Esophagus muscularis mucosa (tissue), 4 donors: Measurements from ENCODE around the gene AFAP1. TPM values are rescaled to one million over a fixed set of nuclear protein-coding genes. Genes with fewer than 3 reads are reported as not detected.
A peak's percentile ranks its signal among the peaks of the same experiment; 100 is the strongest.

Source experiments
- DNase-seq: peaks from one replicate; pipeline ENCODE4 v3.0.0-alpha.2; 2017; ENCODE audit errors: extremely low spot score
- H3K27ac ChIP-seq, 4 donors: fragments of 200-600 bp; sonication (generic); replicated peaks in 1 of 4; 1 replicate in 3 of 4; 2 replicates in 1 of 4; pipeline ENCODE4 v1.5.1; 2016 to 2019; ENCODE audit warnings: mild to moderate bottlenecking in 1 of 4
- H3K27me3 ChIP-seq, 4 donors: fragments of 200-600 bp; sonication (generic); one replicate each; pipeline versions ENCODE4 v1.5.1 to v1.6.0; 2016 to 2019
- H3K36me3 ChIP-seq, 4 donors: fragments of 200-600 bp; sonication (generic); one replicate each; pipeline ENCODE4 v1.5.1; 2016 to 2019
- H3K4me1 ChIP-seq, 4 donors: fragments of 200-600 bp; sonication (generic); one replicate each; pipeline ENCODE4 v1.5.1; 2016 to 2019
- H3K4me3 ChIP-seq, 4 donors: fragments of 200-600 bp; sonication (generic); 1 replicate in 2 of 4; 2 replicates in 2 of 4; pipeline ENCODE4 v1.5.1; 2016 to 2019; ENCODE audit warnings: mild to moderate bottlenecking in 4 of 4, moderate library complexity in 1 of 4
- H3K9me3 ChIP-seq, 4 donors: fragments of 200-600 bp; sonication (generic); 1 replicate in 3 of 4; 2 replicates in 1 of 4; pipeline ENCODE4 v1.5.1; 2016 to 2019
- EP300 ChIP-seq: sonication (generic); formaldehyde crosslinking; IDR thresholded peaks from one replicate; pipeline ENCODE4 v1.6.1; 2017; ENCODE audit warnings: antibody characterized with exemption
- POLR2A ChIP-seq: fragments of 450-650 bp; IDR thresholded peaks from one replicate; pipeline ENCODE4 v1.6.1; 2017; ENCODE audit warnings: antibody characterized with exemption, moderate library complexity, mild to moderate bottlenecking, low read depth
- POLR2AphosphoS5 ChIP-seq, 2 donors: sonication (generic); formaldehyde crosslinking; IDR thresholded peaks; one replicate each; pipeline ENCODE4 v1.6.1; 2017; ENCODE audit warnings: antibody characterized with exemption in 2 of 2
- WGBS: methylation state at CpG from one replicate; pipeline ENCODE4 v1.1.5; 2018; 5-methylcytosine and 5-hydroxymethylcytosine counted together
- intact Hi-C: fragments of 100-400 bp; cut with DNase I; formaldehyde crosslinking; loops from one replicate; pipeline ENCODE4 v1.15.1; 2023
- total RNA-seq, 4 donors: library from RNA; depleted of rRNA; stranded (reverse); fragments of >200 nt; gene quantifications; one replicate each; pipeline versions ENCODE4 v1.1.0 to v1.2.1, GENCODE V29; 2016
- TF ChIP-seq, protein P1 (sequence below), 3 experiments: fragments of 200-600 bp in 2 of 3; fragments of 450-650 bp in 1 of 3; sonication (generic) in 2 of 3; IDR thresholded peaks; one replicate each; pipeline ENCODE4 v1.5.1; 2017 to 2019; ENCODE audit warnings: antibody characterized with exemption in 3 of 3, mild to moderate bottlenecking in 2 of 3, moderate library complexity in 1 of 3

AFAP1 gene
- total RNA-seq, 4 donors from 2014 or later, result 37.8 to 71.3 (median 50.9) TPM

DNA sequence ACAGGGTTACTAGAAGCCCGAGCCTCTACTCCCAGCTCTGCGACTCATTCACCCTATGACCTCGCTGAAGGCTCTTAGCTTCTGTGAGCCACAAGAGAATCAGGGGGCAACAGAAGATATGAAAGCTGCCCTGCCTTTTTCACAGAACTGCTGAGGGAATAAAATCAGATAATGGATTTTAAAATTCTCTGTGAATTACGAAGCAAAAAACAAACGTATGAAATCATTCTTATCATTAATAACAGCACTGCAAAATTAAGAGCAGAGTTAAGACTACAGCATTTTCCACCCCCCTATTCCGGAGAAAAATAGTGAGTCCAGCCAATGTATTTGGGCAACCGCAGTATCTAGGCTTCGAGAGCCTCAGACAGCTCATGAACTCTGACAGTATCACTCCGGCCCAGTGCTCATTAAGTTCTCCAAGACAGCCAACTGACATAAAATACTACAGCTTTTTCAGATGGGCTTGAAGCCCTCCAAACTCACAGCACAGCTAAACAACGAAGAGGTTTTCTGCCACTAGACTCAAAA, 33.4 kb downstream of the AFAP1 start:
- no peaks in the 10 kb centered on the region for H3K27me3 ChIP-seq
- WGBS, result 37% methylated on average over 10 of the region's 10 CpGs
- H3K36me3 ChIP-seq, result no peaks in the 10 kb centered on the region
- TF ChIP-seq EP300 (no peak), POLR2AphosphoS5 (IDR thresholded peaks at IDR 0.05) (no peak), POLR2A (no peak)
- TF ChIP-seq, protein P1, sequence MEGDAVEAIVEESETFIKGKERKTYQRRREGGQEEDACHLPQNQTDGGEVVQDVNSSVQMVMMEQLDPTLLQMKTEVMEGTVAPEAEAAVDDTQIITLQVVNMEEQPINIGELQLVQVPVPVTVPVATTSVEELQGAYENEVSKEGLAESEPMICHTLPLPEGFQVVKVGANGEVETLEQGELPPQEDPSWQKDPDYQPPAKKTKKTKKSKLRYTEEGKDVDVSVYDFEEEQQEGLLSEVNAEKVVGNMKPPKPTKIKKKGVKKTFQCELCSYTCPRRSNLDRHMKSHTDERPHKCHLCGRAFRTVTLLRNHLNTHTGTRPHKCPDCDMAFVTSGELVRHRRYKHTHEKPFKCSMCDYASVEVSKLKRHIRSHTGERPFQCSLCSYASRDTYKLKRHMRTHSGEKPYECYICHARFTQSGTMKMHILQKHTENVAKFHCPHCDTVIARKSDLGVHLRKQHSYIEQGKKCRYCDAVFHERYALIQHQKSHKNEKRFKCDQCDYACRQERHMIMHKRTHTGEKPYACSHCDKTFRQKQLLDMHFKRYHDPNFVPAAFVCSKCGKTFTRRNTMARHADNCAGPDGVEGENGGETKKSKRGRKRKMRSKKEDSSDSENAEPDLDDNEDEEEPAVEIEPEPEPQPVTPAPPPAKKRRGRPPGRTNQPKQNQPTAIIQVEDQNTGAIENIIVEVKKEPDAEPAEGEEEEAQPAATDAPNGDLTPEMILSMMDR (IDR thresholded peaks at IDR 0.05), result no peak
- no peaks in the 10 kb centered on the region for H3K9me3 ChIP-seq
- peak overlapping the region; percentile 73 to 92 (median 83) for H3K27ac ChIP-seq
- intact Hi-C loops, result no loop called here
- DNase-seq, result no peak
- H3K4me1 ChIP-seq, result peaks cover 49 to 100% (median 97%) of the 10 kb centered on the region in 4 donors
- peak overlapping the region in 1 of 4 donors; percentile 19 for H3K4me3 ChIP-seq

DNA sequence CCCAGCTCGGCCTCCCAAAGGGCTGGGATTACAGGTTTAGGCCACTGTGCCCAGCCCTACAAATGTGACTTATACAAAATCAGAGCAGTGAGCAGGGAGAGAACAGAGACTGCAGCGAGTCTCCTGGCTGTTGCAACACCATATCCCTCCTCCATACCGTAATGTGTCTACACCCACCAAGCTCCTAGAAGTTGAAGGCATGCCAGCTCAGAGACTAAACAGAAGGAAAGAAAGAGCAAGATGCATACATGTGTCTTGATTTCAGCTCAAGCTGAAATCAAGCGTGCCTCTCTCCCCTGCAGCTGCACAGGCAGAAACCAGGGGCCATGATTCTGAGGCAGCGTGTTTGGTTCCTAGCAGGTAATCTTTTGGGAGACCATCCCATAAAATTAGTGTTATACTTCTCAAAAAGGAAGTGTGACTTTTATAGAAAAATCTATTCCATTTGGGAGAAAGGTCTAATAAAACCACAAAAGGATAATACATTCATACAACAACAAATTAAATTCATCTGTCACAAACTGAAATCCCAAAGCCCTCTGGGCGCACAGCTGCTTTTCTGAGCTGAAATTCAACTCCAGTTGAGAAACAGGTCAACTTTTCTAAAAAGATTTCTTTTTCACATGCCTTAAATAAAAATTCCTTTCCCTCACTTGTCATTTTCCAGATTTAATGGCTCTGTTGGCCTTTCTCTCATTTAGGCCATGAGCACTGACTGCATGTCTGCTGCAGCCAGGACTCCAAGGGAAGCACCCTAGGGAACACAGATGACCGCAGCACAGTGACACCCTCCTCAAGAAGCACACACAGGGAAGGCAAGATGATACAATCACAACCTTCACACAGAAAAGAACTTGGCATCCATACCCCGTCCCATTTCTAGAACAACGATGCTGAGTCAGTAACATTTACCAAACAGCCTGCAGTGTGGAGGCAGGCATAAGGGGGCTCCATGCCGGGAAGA, 34.4 kb downstream of the AFAP1 start:
- intact Hi-C loops, result no loop called here
- 32% methylated on average over 9 of the region's 10 CpGs for WGBS
- no peak for DNase-seq

DNA sequence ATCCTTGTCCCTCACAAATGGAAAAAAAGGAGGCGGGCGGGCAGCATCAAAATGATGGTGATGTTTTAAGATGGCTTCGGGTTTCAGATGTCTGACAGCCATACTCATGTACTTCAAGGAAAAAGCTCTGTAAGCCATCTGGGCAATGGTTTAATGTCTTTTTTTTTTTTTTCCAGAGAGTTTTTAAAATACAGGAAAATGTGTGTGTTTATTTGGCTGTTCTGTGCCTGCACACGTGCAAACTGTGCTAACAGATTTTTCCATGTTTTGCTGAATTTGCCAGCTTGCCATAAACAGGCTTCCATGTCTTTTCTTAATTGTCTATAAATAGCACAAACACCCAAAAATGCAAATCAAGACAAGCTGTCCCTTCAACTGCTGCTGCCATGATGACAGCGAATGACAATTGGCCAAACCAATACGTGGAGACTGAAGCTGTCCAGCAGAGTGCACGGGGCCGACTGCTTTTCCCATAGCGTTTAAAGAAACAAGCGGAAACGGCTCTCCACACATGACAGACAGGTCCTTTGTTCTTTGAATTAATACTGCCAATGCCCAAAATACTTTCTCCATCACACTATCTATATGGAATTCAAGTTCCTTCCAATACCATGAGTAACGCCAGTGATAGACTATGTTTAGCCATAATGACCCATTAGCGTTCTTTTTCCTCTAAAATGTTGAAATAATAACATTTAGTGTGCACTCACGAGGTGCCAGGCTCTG, 35.7 kb downstream of the AFAP1 start:
- H3K27me3 ChIP-seq, result no peaks in the 10 kb centered on the region
- WGBS, result 40% methylated on average over 14 of the region's 14 CpGs
- H3K4me3 ChIP-seq, result no peak overlapping the region
- peak overlapping the region; percentile 73 to 92 (median 83) for H3K27ac ChIP-seq
- no peaks in the 10 kb centered on the region for H3K36me3 ChIP-seq
- no peaks in the 10 kb centered on the region for H3K9me3 ChIP-seq
- intact Hi-C loops, result no loop called here
- no peak for DNase-seq
- TF ChIP-seq, protein P1 (IDR thresholded peaks at IDR 0.05), result no peak
- TF ChIP-seq EP300 (no peak), POLR2AphosphoS5 (IDR thresholded peaks at IDR 0.05) (no peak), POLR2A (no peak)
- peaks cover 36 to 100% (median 97%) of the 10 kb centered on the region in 4 donors for H3K4me1 ChIP-seq

More for the DNA sequence above, 34.4 kb downstream of the AFAP1 start:
- Histone ChIP-seq H3K36me3 (no peaks in the 10 kb centered on the region), H3K4me3 (peak overlapping the region in 2 of 4 donors; percentile 19 to 27), H3K4me1 (peaks cover 41 to 100% (median 97%) of the 10 kb centered on the region in 4 donors), H3K27ac (peak overlapping the region; percentile 73 to 92 (median 83)), H3K9me3 (no peaks in the 10 kb centered on the region), H3K27me3 (no peaks in the 10 kb centered on the region)
- no peak for TF ChIP-seq EP300
- TF ChIP-seq POLR2AphosphoS5 (IDR thresholded peaks at IDR 0.05), result peak in 1 of 2 donors; percentile 48

DNA sequence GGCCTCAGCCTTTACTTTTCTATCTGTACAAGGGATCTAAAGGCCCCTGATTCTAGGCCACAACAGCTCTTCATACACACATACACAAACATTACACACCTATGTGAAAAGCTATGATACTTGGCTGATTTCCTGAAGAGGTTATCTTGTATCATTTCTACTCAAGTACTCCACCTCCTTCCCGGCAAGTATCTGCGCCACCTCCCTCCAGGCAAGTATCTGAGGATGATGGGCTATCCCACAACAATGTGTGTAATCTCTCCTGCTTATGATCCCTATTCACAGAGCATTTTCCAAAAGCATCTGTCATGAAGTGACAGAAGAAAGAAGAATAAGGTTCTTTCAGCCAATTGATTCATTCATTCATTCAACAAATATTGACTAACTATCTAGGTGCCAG, 36.8 kb downstream of the AFAP1 start:
- Histone ChIP-seq H3K4me1 (peaks cover 36 to 100% (median 97%) of the 10 kb centered on the region in 4 donors), H3K4me3 (no peak overlapping the region), H3K36me3 (no peaks in the 10 kb centered on the region), H3K27ac (peak overlapping the region; percentile 73 to 92 (median 83)), H3K9me3 (no peaks in the 10 kb centered on the region), H3K27me3 (no peaks in the 10 kb centered on the region)
- no peak for DNase-seq
- TF ChIP-seq EP300 (no peak), POLR2AphosphoS5 (IDR thresholded peaks at IDR 0.05) (no peak), POLR2A (no peak)
- TF ChIP-seq, protein P1 (IDR thresholded peaks at IDR 0.05), result no peak
- intact Hi-C loops, result no loop called here
- WGBS, result 83% methylated on average over 2 of the region's 2 CpGs
